ENCODE measurements around the gene TK2. TPM values are rescaled to one million over a fixed set of nuclear protein-coding genes. Genes with fewer than 3 reads are reported as not detected.

Gene TK2
- total and polyA plus RNA-seq, 9 of the 15 experiments (the other 6 are each of a cell fraction or from before 2014, with no cell fraction given) = 1.1 to 10.2 (median 5.3) TPM

- FAIRE-seq = no peak
- WGBS (ENCODE audit: insufficient coverage, low coverage, missing lambda C conversion rate) = 47% methylated on average over 2 of the region's 2 CpGs
- ChIA-PET POLR2A (interaction anchor here (1.9 kb wide), 1 partner anchor 8 kb away, joined by 8 read pairs; no protein-coding TSS in a partner anchor), CTCF (ENCODE audit: low intra/inter-chr PET ratio) (no interaction called here)
- H3K36me3 ChIP-seq (ENCODE audit: control insufficient read depth, insufficient read depth, low read length) = no peaks in the 10 kb centered on the region
- intact Hi-C loops (cut with micrococcal nuclease) (no loop called here), in situ Hi-C loops (cut with MboI) (no loop called here)
- TF ChIP-seq HMG20A (CRISPR knock-in tag; conservative IDR thresholded peaks at IDR 0.05) (no peak), CCAR2 (IDR thresholded peaks at IDR 0.05; ENCODE audit: low read depth, low read length) (no peak), TAL1 (IDR thresholded peaks at IDR 0.05) (no peak), ATF3 (IDR thresholded peaks at IDR 0.05) (no peak), ATF3 (CRISPR knock-in tag; conservative IDR thresholded peaks at IDR 0.05) (no peak), TEAD1 (CRISPR knock-in tag; IDR thresholded peaks at IDR 0.05) (no peak), ETV6 (IDR thresholded peaks at IDR 0.05; ENCODE audit: borderline replicate concordance in 1 of 2, low read depth in 2 of 2, low read length in 1 of 2) (no peak), ETV6 (CRISPR knock-in tag; IDR thresholded peaks at IDR 0.05; ENCODE audit: borderline replicate concordance) (no peak), ARID3B (CRISPR knock-in tag; IDR thresholded peaks at IDR 0.05; ENCODE audit: borderline replicate concordance) (no peak), TBL1XR1 (IDR thresholded peaks at IDR 0.05; ENCODE audit: low read length in 2 of 2) (no peak), CXXC5 (CRISPR knock-in tag; IDR thresholded peaks at IDR 0.05) (no peak), SIX5 (IDR thresholded peaks at IDR 0.05; ENCODE audit: borderline replicate concordance in 1 of 2, insufficient read depth in 1 of 2, low read depth in 1 of 2, low read length in 2 of 2) (no peak), GATA2 (CRISPR knock-in tag; IDR thresholded peaks at IDR 0.05) (no peak), STAT5A (IDR thresholded peaks at IDR 0.05; ENCODE audit: borderline replicate concordance, low read length) (no peak), ZBTB17 (CRISPR knock-in tag; IDR thresholded peaks at IDR 0.05) (no peak), ADNP (tag; IDR thresholded peaks at IDR 0.05) (no peak), TCFL5 (CRISPR knock-in tag; conservative IDR thresholded peaks at IDR 0.05) (no peak), NFIC (IDR thresholded peaks at IDR 0.05) (no peak), SMC3 (conservative IDR thresholded peaks at IDR 0.05; ENCODE audit: insufficient read depth, low read depth, low read length) (no peak)
- H3K9ac ChIP-seq (ENCODE audit: insufficient read depth in 1 of 2, low read depth in 2 of 2, low read length in 2 of 2) = peak overlapping the region in 1 of 2 experiments; percentile 2; a peak in 1 of 4 replicates
- no peaks in the 10 kb centered on the region for H4K20me1 ChIP-seq (replicated peaks; ENCODE audit: control insufficient read depth, insufficient read depth, low read length)
- peak; percentile 66 for ATAC-seq
- DNase-seq (ENCODE audit: extremely low read depth in 1 of 4, low spot score in 3 of 4) = no peak
- H3K9me3 ChIP-seq (replicated peaks; ENCODE audit: control insufficient read depth, insufficient read depth, low read depth, low read length) = no peaks in the 10 kb centered on the region
- H2AFZ ChIP-seq (ENCODE audit: low read depth, low read length) = no peak overlapping the region
- H3K4me3 ChIP-seq = no peak overlapping the region
- H3K9me1 ChIP-seq (ENCODE audit: control insufficient read depth, insufficient read depth, low read length) = no peaks in the 10 kb centered on the region
- H3K4me2 ChIP-seq (ENCODE audit: insufficient read depth, low read length) = no peak overlapping the region
- no TSS peak for BruUV-seq (replicated peaks)
- no peaks in the 10 kb centered on the region for H3K79me2 ChIP-seq (ENCODE audit: control insufficient read depth, insufficient read depth, low read length)
- H3K27ac ChIP-seq (ENCODE audit: extremely low read depth, low read depth, low read length) = no peak overlapping the region
- no peaks in the 10 kb centered on the region for H3K27me3 ChIP-seq (ENCODE audit: control insufficient read depth in 2 of 2, insufficient read depth in 2 of 2, low read length in 2 of 2)
- H3K4me1 ChIP-seq (replicated peaks in 1 of 2; ENCODE audit: control insufficient read depth in 2 of 2, insufficient read depth in 2 of 2, low read length in 2 of 2) = no peaks in the 10 kb centered on the region
Observed at GRCh38 chr16:66503030-66503429, 46.9 kb downstream of the TK2 start.
